ENCODE data around the gene PHACTR3. TPM values are rescaled to one million over a fixed set of nuclear protein-coding genes. Genes with fewer than 3 reads are reported as not detected.

Gene PHACTR3
- total and polyA plus RNA-seq, 2 experiments from 2014 or later: 0.45 to 0.61 TPM

DNA sequence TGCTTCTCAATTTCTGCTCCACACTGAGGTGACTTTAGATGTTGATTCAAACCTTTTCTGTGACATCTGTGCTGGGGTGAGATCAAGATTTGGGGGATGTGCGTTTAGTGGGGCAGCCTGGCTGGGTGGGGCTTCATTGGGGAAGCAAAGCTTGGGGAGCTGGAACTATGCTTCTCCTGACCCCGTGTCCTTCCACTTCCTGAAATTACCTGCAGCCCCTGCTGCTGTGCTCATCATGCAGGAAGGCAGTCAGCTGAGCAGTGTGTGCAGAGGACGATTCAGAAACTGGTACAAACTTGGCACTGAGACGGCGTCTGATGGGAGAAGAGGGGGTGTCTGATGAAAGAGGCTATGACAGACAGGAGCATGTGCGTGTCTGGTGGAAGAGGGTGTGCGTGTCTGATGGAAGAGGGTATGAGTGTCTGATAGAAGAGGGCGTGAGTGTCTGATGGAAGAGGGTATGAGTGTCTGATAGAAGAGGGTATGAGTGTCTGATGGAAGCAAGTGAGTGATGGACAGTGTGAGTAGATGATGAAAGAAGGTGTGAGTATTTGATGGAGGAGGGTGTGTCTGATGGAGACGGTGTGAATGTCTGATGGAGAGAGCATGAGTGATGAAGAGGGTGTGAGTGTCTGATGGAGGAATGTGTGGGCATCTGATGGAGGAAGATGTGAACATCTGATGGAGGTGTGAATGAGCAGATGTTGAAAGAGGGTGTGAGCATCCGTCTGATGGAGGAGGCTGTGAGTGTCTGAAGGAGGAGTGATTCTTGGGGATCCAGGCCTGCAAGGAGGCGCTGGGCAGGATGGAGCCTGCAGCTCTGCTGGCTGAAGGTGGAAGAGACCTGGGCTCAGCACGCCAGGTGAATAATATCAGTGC is 225.7 kb downstream of the PHACTR3 start:
- TF ChIP-seq STAT1 (IDR thresholded peaks at IDR 0.05; ENCODE audit: unreplicated experiment) (no peak), CREB1 (CRISPR knock-in tag; IDR thresholded peaks at IDR 0.05; ENCODE audit: low read depth) (no peak), ZNF331 (CRISPR knock-in tag; IDR thresholded peaks at IDR 0.05; ENCODE audit: low read depth) (no peak), POLR2AphosphoS5 (IDR thresholded peaks at IDR 0.05; ENCODE audit: low read depth) (no peak), JUNB (IDR thresholded peaks at IDR 0.05; ENCODE audit: unreplicated experiment) (no peak), NANOG (IDR thresholded peaks at IDR 0.05; ENCODE audit: borderline replicate concordance) (no peak), ZNF114 (CRISPR knock-in tag; IDR thresholded peaks at IDR 0.05) (no peak), EZH2phosphoT487 (IDR thresholded peaks at IDR 0.05; ENCODE audit: unreplicated experiment) (no peak)
- TF ChIP-seq, protein P1, sequence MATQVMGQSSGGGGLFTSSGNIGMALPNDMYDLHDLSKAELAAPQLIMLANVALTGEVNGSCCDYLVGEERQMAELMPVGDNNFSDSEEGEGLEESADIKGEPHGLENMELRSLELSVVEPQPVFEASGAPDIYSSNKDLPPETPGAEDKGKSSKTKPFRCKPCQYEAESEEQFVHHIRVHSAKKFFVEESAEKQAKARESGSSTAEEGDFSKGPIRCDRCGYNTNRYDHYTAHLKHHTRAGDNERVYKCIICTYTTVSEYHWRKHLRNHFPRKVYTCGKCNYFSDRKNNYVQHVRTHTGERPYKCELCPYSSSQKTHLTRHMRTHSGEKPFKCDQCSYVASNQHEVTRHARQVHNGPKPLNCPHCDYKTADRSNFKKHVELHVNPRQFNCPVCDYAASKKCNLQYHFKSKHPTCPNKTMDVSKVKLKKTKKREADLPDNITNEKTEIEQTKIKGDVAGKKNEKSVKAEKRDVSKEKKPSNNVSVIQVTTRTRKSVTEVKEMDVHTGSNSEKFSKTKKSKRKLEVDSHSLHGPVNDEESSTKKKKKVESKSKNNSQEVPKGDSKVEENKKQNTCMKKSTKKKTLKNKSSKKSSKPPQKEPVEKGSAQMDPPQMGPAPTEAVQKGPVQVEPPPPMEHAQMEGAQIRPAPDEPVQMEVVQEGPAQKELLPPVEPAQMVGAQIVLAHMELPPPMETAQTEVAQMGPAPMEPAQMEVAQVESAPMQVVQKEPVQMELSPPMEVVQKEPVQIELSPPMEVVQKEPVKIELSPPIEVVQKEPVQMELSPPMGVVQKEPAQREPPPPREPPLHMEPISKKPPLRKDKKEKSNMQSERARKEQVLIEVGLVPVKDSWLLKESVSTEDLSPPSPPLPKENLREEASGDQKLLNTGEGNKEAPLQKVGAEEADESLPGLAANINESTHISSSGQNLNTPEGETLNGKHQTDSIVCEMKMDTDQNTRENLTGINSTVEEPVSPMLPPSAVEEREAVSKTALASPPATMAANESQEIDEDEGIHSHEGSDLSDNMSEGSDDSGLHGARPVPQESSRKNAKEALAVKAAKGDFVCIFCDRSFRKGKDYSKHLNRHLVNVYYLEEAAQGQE (IDR thresholded peaks at IDR 0.05; ENCODE audit: unreplicated experiment): no peak
- TF ChIP-seq, protein P2, sequence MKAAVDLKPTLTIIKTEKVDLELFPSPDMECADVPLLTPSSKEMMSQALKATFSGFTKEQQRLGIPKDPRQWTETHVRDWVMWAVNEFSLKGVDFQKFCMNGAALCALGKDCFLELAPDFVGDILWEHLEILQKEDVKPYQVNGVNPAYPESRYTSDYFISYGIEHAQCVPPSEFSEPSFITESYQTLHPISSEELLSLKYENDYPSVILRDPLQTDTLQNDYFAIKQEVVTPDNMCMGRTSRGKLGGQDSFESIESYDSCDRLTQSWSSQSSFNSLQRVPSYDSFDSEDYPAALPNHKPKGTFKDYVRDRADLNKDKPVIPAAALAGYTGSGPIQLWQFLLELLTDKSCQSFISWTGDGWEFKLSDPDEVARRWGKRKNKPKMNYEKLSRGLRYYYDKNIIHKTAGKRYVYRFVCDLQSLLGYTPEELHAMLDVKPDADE (IDR thresholded peaks at IDR 0.05): no peak
- TF ChIP-seq, protein P3, sequence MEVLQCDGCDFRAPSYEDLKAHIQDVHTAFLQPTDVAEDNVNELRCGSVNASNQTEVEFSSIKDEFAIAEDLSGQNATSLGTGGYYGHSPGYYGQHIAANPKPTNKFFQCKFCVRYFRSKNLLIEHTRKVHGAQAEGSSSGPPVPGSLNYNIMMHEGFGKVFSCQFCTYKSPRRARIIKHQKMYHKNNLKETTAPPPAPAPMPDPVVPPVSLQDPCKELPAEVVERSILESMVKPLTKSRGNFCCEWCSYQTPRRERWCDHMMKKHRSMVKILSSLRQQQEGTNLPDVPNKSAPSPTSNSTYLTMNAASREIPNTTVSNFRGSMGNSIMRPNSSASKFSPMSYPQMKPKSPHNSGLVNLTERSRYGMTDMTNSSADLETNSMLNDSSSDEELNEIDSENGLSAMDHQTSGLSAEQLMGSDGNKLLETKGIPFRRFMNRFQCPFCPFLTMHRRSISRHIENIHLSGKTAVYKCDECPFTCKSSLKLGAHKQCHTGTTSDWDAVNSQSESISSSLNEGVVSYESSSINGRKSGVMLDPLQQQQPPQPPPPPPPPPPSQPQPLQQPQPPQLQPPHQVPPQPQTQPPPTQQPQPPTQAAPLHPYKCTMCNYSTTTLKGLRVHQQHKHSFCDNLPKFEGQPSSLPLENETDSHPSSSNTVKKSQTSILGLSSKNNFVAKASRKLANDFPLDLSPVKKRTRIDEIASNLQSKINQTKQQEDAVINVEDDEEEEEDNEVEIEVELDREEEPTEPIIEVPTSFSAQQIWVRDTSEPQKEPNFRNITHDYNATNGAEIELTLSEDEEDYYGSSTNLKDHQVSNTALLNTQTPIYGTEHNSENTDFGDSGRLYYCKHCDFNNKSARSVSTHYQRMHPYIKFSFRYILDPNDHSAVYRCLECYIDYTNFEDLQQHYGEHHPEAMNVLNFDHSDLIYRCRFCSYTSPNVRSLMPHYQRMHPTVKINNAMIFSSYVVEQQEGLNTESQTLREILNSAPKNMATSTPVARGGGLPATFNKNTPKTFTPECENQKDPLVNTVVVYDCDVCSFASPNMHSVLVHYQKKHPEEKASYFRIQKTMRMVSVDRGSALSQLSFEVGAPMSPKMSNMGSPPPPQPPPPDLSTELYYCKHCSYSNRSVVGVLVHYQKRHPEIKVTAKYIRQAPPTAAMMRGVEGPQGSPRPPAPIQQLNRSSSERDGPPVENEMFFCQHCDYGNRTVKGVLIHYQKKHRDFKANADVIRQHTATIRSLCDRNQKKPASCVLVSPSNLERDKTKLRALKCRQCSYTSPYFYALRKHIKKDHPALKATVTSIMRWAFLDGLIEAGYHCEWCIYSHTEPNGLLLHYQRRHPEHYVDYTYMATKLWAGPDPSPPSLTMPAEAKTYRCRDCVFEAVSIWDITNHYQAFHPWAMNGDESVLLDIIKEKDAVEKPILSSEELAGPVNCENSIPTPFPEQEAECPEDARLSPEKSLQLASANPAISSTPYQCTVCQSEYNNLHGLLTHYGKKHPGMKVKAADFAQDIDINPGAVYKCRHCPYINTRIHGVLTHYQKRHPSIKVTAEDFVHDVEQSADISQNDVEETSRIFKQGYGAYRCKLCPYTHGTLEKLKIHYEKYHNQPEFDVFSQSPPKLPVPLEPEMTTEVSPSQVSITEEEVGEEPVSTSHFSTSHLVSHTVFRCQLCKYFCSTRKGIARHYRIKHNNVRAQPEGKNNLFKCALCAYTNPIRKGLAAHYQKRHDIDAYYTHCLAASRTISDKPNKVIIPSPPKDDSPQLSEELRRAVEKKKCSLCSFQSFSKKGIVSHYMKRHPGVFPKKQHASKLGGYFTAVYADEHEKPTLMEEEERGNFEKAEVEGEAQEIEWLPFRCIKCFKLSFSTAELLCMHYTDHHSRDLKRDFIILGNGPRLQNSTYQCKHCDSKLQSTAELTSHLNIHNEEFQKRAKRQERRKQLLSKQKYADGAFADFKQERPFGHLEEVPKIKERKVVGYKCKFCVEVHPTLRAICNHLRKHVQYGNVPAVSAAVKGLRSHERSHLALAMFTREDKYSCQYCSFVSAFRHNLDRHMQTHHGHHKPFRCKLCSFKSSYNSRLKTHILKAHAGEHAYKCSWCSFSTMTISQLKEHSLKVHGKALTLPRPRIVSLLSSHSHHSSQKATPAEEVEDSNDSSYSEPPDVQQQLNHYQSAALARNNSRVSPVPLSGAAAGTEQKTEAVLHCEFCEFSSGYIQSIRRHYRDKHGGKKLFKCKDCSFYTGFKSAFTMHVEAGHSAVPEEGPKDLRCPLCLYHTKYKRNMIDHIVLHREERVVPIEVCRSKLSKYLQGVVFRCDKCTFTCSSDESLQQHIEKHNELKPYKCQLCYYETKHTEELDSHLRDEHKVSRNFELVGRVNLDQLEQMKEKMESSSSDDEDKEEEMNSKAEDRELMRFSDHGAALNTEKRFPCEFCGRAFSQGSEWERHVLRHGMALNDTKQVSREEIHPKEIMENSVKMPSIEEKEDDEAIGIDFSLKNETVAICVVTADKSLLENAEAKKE (CRISPR knock-in tag; IDR thresholded peaks at IDR 0.05): no peak
- H3K36me3 ChIP-seq (ENCODE audit: insufficient read depth): no peaks in the 10 kb centered on the region
- Mint-ChIP-seq H3K27ac (no peak overlapping the region), H3K27me3 (ENCODE audit: insufficient read depth, low read depth, poor library complexity) (peaks cover 24% of the 10 kb centered on the region), H3K4me1 (peaks cover 7% of the 10 kb centered on the region), H3K9me3 (no peaks in the 10 kb centered on the region; the same call in 2 of the 3 replicates), H3K36me3 (ENCODE audit: low read depth) (no peaks in the 10 kb centered on the region; the same call in 2 of the 3 replicates), H3K4me3 (no peak overlapping the region)
- H3K9me2 ChIP-seq (ENCODE audit: insufficient read depth): no peaks in the 10 kb centered on the region
- H3K4me1 ChIP-seq (ENCODE audit: insufficient read depth): no peaks in the 10 kb centered on the region
- DNase-seq (ENCODE audit: low spot score) (no peak), ATAC-seq (no peak)
- no peak overlapping the region for H3K4me2 ChIP-seq
- H3F3A ChIP-seq (replicated peaks; ENCODE audit: low read depth): no peaks in the 10 kb centered on the region
- 0 out of 2 replicates have a peak, but pooled peaks cover 3% of the 10 kb centered on the region for H3K27me3 ChIP-seq (ENCODE audit: insufficient read depth)
- no peak overlapping the region for H3K27ac ChIP-seq (ENCODE audit: low read depth)
- H4K20me1 ChIP-seq (replicated peaks; ENCODE audit: insufficient read depth): no peaks in the 10 kb centered on the region
- H3K79me2 ChIP-seq (replicated peaks; ENCODE audit: insufficient read depth): no peaks in the 10 kb centered on the region
- H2AFZ ChIP-seq: no peak overlapping the region
- no peak overlapping the region for H3K4me3 ChIP-seq
